Brain microvascular endothelial cell (primary cell): ENCODE results near the gene BACE2.

Source experiments
- DNase-seq: peaks from one replicate; pipeline ENCODE4 v3.0.0-alpha.2; 2020
- H3K27ac ChIP-seq: fragments of 250-450 bp; sonication (Bioruptor Pico); 2 replicates; pipeline ENCODE4 v1.5.1; 2020; ENCODE audit warnings: mild to moderate bottlenecking, moderate library complexity
- H3K27me3 ChIP-seq: fragments of 250-450 bp; sonication (Bioruptor Pico); replicated peaks from 2 replicates; pipeline ENCODE4 v1.5.1; 2020; ENCODE audit warnings: mild to moderate bottlenecking
- H3K36me3 ChIP-seq: fragments of 250-450 bp; sonication (Bioruptor Pico); replicated peaks from 2 replicates; pipeline ENCODE4 v1.5.1; 2020; ENCODE audit warnings: mild to moderate bottlenecking
- H3K4me3 ChIP-seq: 2 replicates; pipeline ENCODE4 v1.5.1; 2011; ENCODE audit warnings: low read depth, mild to moderate bottlenecking, control low read depth, low read length, moderate library complexity
- in situ Hi-C: cut with HindIII; loops from 2 replicates; pipeline ENCODE4 v1.10.0; 2017; ENCODE audit warnings: low sequenced_read_pairs, low pct_ligation_motif_present
- TF ChIP-seq, protein P1 (sequence below): IDR thresholded peaks from 2 replicates; pipeline ENCODE4 v1.5.1; 2011; ENCODE audit warnings: low read depth, mild to moderate bottlenecking, moderate library complexity, low read length, control low read depth, inconsistent platforms; ENCODE audit errors: missing control alignments

Gene BACE2

DNA sequence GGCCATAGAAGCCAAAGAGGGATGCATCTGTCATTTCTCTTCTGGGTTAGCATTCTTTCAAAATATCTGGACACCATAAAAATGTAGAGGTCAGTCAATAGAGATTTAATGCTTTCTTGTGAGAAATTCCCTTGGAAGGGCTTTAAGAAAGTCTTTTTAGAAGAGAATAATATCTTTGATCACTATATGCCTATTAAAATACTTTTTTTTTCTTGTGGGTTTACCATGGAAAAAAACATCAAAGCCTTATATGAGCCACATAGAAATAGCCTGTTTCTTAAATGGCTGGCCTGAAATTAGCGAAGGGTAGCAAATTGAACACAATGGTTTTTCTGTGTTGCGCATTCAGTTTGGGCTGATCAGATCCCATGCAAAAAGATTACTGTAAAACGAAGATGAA lies 36.8 kb downstream of the BACE2 start:
- TF ChIP-seq, protein P1, sequence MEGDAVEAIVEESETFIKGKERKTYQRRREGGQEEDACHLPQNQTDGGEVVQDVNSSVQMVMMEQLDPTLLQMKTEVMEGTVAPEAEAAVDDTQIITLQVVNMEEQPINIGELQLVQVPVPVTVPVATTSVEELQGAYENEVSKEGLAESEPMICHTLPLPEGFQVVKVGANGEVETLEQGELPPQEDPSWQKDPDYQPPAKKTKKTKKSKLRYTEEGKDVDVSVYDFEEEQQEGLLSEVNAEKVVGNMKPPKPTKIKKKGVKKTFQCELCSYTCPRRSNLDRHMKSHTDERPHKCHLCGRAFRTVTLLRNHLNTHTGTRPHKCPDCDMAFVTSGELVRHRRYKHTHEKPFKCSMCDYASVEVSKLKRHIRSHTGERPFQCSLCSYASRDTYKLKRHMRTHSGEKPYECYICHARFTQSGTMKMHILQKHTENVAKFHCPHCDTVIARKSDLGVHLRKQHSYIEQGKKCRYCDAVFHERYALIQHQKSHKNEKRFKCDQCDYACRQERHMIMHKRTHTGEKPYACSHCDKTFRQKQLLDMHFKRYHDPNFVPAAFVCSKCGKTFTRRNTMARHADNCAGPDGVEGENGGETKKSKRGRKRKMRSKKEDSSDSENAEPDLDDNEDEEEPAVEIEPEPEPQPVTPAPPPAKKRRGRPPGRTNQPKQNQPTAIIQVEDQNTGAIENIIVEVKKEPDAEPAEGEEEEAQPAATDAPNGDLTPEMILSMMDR = no peak
- Histone ChIP-seq H3K4me3 (no peak overlapping the region), H3K27ac (no peak overlapping the region), H3K27me3 (no peaks in the 10 kb centered on the region), H3K36me3 (no peaks in the 10 kb centered on the region)
- no peak for DNase-seq
- in situ Hi-C loops = no loop called here

GRCh38 chr21:41207401-41208375 lies 39.7 kb downstream of the BACE2 start:
- H3K27me3 ChIP-seq = no peaks in the 10 kb centered on the region
- no peaks in the 10 kb centered on the region for H3K36me3 ChIP-seq
- peak overlapping the region; percentile 62 for H3K27ac ChIP-seq
- in situ Hi-C loops = no loop called here
- peak overlapping the region; percentile 5 for H3K4me3 ChIP-seq
- DNase-seq = peak; percentile 73
- TF ChIP-seq, protein P1 = no peak

DNA sequence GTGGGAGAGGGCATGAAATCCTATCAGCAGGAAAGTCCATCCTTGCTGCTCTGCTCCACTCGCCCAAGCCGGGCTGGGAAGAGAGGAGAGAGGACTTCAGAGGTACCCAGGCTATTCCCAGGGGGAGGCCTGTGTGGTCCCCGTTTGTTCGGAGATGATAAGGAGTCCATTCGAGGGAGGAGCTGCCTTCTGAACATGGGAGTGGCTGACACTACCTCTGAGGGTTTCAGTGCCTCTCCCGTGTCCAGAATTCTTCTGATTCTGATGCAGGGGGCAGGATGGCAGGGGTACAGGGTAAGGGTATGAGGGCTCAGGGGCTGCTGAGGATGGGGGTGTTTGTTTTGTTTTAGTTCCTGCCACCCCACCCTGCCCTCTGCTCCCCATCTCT lies 40.4 kb downstream of the BACE2 start:
- Histone ChIP-seq H3K27ac (no peak overlapping the region), H3K4me3 (no peak overlapping the region), H3K36me3 (no peaks in the 10 kb centered on the region), H3K27me3 (no peaks in the 10 kb centered on the region)
- TF ChIP-seq, protein P1 = no peak
- in situ Hi-C loops = no loop called here
- DNase-seq = no peak

- no peak overlapping the region for H3K4me3 ChIP-seq
- H3K27me3 ChIP-seq = no peaks in the 10 kb centered on the region
- no peak for DNase-seq
- no peaks in the 10 kb centered on the region for H3K36me3 ChIP-seq
- no peak overlapping the region for H3K27ac ChIP-seq
- in situ Hi-C loops = no loop called here
- TF ChIP-seq, protein P1 = no peak
Measured at GRCh38 chr21:41209016-41209619, 41.2 kb downstream of the BACE2 start.

GRCh38 chr21:41210426-41211059 lies 42.6 kb downstream of the BACE2 start:
- in situ Hi-C loops = no loop called here
- Histone ChIP-seq H3K27ac (no peak overlapping the region), H3K36me3 (no peaks in the 10 kb centered on the region), H3K27me3 (no peaks in the 10 kb centered on the region), H3K4me3 (no peak overlapping the region)
- TF ChIP-seq, protein P1 = no peak
- peak; percentile 4 for DNase-seq
